ENCODE data around the gene SLC6A8.
"Not testable (repeated sequence)": the region's sequence is repeated elsewhere in the genome, so short reads cannot be mapped to it uniquely, and the experiment has no call there.

The SLC6A8 gene

DNA sequence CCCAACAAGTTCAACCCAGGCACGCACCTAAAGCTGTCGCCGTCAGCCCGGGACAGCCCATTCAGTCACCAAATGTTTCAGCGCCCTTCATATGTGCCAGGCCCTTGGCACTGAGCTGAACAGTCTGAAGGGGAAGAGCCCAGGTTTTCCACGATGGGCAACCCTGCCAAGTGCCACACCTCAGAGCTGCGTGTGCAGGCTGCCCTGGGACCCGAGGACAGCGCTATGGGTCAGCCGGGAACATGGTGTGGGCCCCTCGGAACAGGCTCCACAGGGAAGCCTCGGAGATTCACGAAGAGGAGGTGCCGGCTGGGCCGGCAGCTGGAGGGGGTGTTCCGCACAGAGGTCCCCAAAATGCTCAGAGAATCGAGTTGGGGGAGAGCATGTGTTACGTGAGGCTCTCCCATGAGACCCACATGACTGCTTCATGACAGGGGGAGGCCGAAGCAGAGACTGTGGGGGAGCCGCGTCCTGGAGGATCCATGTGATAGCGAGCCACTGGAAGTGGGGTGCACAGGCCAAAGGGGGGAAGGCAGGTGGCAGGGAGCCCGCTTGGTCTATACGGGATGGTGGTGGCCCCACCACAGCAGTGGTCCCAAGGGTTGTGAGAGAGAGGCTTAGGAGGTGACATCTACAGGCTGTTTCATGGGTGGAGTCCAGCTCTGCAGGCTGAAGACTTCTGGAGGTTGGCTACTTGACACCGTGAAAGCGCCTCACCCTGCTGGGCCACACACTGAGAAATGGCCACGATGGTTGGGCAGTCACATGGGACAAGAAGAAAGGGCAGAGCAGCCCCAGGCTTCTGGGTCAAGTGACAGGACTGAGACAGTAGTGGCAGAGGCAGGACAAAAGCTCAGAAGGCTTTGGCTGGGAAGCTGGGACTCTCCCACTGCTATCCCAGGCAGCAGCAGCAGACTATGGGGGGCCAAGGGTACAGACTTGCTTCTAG, 22.3 kb downstream of the SLC6A8 start:
- DNase-seq = no peak

GRCh38 chrX:153714256-153714655, 26.5 kb downstream of the SLC6A8 start:
- no peak for DNase-seq

- no peak for DNase-seq
Measured at GRCh38 chrX:153717445-153717844, 29.7 kb downstream of the SLC6A8 start.

DNA sequence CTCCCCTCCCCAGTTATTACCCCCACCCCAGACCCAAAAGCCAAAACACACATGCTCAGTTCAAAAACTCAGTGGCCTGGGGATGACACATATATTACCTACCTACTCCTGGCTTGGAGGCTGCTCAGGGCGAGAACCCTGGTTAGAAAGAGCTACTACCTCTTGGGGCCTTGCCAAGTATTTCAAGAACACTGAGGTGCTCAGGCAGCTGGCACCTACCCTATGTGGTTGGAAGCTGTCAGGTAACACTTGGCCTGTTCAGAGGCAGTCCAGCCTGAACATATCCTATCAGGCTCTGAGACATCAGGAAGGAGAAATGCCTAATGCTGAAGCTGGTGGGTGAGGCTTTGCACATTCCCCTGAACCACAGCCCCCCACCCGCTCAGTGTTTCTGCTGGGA, 31.5 kb downstream of the SLC6A8 start:
- DNase-seq = no peak

DNA sequence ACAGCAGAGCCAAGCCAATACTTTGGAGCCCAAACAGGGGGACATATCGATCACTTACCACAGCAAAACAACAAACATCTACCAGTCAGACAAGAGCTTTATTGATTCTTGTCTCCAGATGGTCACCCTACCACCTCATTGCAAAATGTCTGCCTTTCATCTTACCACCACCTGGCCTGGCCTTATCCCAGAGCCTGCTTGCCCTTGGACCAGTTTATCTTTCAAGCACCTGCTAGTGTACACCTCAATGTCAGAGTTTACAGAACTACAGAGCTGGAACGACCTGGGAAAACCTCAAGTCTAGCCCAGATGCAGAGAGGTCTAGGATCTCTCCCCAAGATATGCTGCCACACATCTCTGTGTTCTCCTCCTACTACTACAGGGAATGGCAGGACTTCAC, 32.0 kb downstream of the SLC6A8 start:
- DNase-seq = no peak

DNA sequence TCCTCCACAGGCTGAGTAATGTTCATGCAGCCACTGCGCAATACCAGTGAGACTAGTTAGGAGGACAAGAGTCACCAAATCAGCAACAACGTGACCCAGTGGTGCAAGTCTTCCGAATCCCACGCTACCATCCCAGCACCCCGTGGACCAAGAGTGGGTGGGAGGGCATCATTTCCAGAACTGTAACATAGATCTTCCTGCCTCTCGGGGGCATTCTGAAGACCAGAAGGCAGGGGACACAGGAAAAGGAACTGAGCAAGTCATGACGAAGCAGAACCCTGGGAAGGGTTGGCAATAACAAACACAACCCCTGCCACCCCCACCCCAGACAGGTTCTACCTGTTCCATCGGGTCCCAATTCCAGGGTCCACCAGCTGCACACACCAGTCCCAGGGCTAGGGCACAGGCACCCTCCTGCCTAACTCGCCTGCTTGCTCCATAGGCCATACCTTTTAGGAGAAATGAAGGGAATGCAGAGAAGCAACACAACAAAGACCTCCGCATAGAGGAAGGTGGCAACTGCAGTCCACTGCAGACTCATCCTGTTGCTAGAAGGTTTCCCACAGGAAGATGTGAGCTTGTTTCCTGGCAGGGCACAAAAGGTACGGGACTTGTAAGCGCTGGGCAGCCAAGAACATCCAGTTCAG, 35.1 kb downstream of the SLC6A8 start:
- no peak for DNase-seq

DNA sequence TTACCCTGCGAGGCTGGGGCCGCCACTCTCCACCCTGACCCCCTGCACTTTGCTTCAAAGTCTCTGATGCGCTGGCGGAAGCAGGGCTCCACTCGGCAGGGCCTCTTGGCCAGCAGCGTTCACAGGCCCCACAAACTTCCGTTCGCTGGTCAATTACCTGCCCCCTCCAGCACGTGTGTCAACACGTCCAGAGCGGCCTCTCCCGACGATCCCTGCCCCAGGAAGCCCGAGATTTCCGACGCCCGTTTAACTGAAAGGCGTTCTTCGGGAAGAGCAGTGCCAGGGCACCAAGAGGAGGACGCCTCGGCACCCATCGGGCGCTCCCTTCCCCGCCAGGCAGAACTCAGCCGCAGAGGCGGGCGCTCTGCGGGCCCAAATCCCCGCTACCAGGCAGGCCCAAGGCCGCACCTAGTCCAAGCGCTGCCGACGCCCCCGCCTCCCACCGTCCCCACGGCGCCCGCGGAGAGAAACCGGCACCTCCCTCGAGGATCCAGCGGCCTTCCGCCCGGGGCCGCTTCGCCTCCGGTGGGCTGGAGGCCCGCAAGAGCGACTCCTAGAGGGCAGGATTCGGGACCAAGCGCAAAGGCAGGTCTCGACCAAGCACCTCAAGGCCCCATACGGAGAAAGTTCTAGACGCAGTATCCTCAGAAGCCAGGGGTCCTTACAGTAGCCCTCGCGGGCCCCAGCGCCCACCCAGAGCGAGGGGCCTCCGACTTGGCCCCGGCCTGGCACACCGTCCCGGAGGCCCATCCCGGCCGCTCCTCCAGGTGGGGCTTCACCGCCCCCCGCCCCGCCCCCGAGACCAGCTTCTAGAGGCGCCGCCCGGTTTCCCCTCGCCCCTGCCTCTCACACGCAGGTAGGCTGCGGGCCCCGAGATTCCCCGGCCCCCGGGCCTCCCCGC, 35.9 kb downstream of the SLC6A8 start:
- peak; percentile 68 to 69 for DNase-seq

- DNase-seq = peak; percentile 86 to 87
Measured at GRCh38 chrX:153724252-153725038, 36.7 kb downstream of the SLC6A8 start, which contains the start of the genes ABCD1 and BCAP31. ABCD1 (plus strand) TSS chrX:153724856; CDS start chrX:153725267, 411 bp downstream. BCAP31 (minus strand) TSS chrX:153724387; CDS start chrX:153723244, 1,143 bp downstream.

DNA sequence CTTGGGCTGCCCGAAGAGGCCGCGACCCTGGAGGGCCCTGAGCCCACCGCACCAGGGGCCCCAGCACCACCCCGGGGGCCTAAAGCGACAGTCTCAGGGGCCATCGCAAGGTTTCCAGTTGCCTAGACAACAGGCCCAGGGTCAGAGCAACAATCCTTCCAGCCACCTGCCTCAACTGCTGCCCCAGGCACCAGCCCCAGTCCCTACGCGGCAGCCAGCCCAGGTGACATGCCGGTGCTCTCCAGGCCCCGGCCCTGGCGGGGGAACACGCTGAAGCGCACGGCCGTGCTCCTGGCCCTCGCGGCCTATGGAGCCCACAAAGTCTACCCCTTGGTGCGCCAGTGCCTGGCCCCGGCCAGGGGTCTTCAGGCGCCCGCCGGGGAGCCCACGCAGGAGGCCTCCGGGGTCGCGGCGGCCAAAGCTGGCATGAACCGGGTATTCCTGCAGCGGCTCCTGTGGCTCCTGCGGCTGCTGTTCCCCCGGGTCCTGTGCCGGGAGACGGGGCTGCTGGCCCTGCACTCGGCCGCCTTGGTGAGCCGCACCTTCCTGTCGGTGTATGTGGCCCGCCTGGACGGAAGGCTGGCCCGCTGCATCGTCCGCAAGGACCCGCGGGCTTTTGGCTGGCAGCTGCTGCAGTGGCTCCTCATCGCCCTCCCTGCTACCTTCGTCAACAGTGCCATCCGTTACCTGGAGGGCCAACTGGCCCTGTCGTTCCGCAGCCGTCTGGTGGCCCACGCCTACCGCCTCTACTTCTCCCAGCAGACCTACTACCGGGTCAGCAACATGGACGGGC, 37.5 kb downstream of the SLC6A8 start:
- no peak for DNase-seq

DNA sequence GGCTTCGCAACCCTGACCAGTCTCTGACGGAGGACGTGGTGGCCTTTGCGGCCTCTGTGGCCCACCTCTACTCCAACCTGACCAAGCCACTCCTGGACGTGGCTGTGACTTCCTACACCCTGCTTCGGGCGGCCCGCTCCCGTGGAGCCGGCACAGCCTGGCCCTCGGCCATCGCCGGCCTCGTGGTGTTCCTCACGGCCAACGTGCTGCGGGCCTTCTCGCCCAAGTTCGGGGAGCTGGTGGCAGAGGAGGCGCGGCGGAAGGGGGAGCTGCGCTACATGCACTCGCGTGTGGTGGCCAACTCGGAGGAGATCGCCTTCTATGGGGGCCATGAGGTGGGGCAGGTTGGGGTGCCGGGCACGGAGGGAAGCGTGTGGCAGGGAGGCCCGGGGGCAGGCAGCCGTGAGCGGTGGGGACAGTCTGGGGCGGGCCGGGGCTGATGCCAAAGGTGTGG, 38.1 kb downstream of the SLC6A8 start:
- no peak for DNase-seq

GRCh38 chrX:153726286-153727122, 38.8 kb downstream of the SLC6A8 start:
- DNase-seq = peak; percentile 40

GRCh38 chrX:153727123-153727931, 39.6 kb downstream of the SLC6A8 start:
- no peak for DNase-seq

DNA sequence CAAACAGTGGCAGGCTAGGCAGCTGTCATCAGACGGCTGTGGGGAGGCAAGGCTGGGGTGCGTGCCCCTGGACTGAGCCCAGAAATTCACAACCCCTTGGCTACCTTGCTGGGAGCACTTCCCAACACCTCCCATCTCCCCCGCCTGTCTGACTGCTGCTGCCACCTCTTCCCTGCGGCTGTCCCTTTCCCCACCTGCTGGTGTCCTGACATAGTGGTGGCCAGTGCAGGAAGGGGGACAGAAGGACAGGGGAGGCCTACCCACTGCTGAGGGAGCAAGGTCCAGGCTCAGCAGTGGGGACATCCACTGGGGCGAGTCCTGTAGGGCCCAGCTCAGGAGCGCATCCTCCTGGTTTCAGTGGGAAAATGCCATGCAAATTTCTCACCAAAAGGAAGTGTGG, 40.4 kb downstream of the SLC6A8 start:
- DNase-seq = no peak

DNA sequence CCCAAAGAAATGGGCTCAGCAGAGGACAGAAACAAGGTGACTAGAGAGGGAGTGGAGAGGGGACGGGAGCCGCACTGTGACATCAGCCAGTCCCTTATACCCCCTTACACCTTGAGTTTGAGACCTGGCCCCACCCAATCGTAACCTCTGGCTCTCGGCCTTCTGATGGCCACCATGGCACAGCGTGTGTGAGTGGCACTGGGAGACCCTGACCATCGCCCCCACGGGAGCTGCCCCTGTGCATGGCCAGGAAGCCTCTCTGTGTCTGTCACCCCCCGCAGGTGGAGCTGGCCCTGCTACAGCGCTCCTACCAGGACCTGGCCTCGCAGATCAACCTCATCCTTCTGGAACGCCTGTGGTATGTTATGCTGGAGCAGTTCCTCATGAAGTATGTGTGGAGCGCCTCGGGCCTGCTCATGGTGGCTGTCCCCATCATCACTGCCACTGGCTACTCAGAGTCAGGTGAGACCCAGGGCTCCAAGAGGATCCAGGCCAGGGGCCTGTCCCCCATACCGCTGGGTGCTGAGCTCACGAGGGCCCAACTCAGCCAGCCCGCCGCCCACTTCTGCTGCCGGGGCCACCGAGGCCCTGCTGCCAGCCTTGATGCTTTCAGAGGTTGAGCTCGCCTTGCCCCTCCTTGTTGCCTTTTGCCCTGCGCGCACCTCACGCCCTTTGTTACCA, 41.4 kb downstream of the SLC6A8 start:
- no peak for DNase-seq

DNA sequence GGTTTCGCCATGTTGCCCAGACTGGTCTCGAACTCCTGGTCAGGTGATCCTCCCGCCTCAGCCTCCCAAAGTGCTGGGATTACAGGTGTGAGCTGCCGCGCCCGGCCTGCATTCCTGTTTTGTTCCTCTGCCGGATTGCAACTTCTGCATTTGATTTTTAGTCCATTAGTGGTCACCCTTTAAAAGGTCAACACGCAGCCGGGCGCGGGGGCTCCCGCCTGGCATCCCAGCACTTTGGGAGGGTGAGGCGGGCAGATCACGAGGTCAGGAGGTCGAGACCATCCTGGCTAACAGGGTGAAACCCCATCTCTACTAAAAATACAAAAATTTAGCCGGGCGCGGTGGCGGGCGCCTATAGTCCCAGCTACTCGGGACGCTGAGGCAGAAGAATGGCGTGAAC, 42.4 kb downstream of the SLC6A8 start:
- not testable (repeated sequence) for DNase-seq

DNA sequence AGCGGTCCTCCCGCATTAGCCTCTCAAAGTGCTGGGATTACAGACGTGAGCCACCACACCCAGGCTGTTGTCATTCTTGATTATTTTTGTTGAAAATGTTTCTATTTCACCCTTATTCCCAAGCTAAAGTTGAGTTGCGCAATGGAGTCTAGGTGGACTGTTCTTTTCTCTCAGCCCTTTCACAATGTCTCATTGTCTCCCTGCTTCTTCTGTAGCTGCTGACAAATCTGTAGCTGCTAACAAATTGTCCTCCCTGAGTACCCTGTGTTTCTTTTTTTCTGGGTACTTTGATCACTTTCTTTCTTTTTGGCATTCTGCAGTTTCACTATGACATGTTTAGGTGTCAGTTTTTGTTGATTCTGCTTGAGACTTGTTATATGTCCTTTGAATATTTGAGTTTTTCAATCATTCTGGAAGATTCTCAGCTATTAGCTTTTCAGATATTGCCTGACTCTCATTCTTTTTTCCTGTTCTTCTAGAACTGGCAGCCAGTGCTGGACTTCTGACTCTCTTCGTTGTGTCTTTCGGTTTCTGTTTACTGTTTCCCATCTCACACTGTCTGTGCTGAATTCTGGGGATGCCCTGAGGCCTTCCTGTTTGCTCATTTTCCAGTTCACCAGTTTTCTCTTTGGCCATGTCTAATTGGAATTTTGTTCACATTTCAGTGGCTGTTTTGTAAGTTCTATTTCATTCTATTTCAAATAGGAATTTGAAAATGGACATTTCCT, 43.6 kb downstream of the SLC6A8 start:
- no peak for DNase-seq

- no peak for DNase-seq
Measured at GRCh38 chrX:153731845-153732215, 44.1 kb downstream of the SLC6A8 start.

DNA sequence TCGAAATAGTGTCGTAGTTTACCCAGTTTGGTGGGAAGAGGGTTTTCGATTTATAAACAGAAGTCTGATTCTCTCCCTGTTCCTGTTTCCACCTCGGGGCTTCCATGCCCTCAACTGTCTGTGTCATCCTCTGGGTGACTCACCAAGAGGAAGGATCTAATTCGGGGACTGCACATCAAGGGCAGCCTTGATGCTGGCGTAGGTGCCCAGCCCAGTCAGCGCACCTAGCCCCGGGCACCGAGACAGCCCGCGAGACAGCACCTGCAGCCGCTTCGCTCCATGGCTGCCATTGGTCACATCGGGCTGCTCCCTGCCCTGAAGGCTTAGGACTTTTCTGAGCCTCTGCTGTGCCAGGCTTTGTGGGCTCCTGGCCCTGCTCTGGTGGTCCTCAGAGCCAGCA, 44.7 kb downstream of the SLC6A8 start:
- DNase-seq = no peak
